Stomach (tissue), 4 donors: ENCODE data around the gene CNBD2.

ENCODE experiments used
- CTCF ChIP-seq, 7 experiments: fragments of 450-650 bp in 4 of 7; fragments of 200-600 bp in 3 of 7; sonication (generic) in 3 of 7; IDR thresholded peaks; one replicate each; pipeline ENCODE4 v1.5.1; 2016 to 2019; ENCODE audit warnings: antibody characterized with exemption in 7 of 7, control low read depth in 2 of 7, mild to moderate bottlenecking in 1 of 7
- EP300 ChIP-seq: sonication (generic); formaldehyde crosslinking; IDR thresholded peaks from one replicate; pipeline ENCODE4 v1.6.1; 2017; ENCODE audit warnings: antibody characterized with exemption
- POLR2A ChIP-seq, 4 donors: fragments of 450-650 bp; IDR thresholded peaks; one replicate each; pipeline ENCODE4 v1.6.1; 2016; ENCODE audit warnings: antibody characterized with exemption in 4 of 4, control low read depth in 2 of 4, mild to moderate bottlenecking in 1 of 4, moderate library complexity in 1 of 4

- TF ChIP-seq CTCF (IDR thresholded peaks at IDR 0.05), result no peak
- TF ChIP-seq POLR2A (IDR thresholded peaks at IDR 0.05), result no peak
- no peak for TF ChIP-seq EP300
Observed at GRCh38 chr20:35971981-35972380, 3.6 kb downstream of the CNBD2 start.
